SU-DHL-6 (cell line): ENCODE results near the gene STARD9.

ENCODE experiments used
- EZH2phosphoT487 ChIP-seq: fragments of 200-600 bp; sonication (generic), shearing (Covaris generic); conservative IDR thresholded peaks from 2 replicates; pipeline ENCODE4 v1.6.1; 2018; ENCODE audit warnings: mild to moderate bottlenecking, antibody characterized with exemption, low read length, moderate library complexity, mixed read lengths
- TF ChIP-seq, protein P1 (sequence below): fragments of 200-600 bp; sonication (generic); IDR thresholded peaks from one replicate; pipeline ENCODE4 v1.5.1; 2017; ENCODE audit warnings: antibody characterized with exemption, mild to moderate bottlenecking, low read length, moderate library complexity; ENCODE audit not compliant: insufficient read depth, poor library complexity, severe bottlenecking

DNA sequence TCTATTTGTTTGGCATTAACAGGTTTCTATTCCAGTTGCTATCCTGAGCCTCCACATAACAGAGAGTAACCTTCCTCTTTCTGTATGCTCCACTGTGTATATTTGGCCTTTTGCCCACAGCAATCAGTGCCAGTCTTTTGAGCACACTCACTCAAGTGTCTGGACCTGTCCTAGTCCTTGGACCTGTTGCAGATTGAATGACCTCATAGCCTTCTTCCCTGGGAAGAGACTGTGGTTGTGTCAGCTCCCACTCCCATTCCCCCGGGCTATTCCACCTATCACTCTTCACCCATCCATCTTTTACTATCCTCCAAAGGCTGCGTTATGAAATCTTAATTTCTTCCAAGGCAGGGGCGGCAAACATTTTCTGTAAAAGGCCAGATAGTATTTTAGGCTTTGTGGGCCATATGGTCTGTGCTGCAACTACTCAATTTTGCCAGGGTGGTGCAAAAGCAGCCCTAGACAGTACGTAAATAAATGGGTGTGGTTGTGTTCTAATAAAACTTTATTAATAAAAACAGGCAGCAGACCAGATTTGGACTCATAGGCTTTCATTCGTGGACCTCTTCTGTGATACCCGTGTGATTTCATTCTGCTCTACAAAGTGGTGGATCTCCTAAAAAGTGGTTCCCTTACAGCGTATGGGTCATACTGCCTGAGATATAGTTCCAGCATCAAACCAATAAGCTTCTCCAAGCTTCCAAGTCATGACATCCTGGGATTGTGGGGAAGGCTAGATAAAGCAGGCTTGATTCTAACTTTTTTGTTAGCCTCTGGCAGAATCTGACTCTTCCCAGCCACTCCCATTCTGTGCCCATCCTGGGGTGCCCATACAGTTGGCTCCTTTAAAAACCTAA is 104.1 kb downstream of the STARD9 start:
- TF ChIP-seq, protein P1, sequence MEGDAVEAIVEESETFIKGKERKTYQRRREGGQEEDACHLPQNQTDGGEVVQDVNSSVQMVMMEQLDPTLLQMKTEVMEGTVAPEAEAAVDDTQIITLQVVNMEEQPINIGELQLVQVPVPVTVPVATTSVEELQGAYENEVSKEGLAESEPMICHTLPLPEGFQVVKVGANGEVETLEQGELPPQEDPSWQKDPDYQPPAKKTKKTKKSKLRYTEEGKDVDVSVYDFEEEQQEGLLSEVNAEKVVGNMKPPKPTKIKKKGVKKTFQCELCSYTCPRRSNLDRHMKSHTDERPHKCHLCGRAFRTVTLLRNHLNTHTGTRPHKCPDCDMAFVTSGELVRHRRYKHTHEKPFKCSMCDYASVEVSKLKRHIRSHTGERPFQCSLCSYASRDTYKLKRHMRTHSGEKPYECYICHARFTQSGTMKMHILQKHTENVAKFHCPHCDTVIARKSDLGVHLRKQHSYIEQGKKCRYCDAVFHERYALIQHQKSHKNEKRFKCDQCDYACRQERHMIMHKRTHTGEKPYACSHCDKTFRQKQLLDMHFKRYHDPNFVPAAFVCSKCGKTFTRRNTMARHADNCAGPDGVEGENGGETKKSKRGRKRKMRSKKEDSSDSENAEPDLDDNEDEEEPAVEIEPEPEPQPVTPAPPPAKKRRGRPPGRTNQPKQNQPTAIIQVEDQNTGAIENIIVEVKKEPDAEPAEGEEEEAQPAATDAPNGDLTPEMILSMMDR: no peak
- no peak for TF ChIP-seq EZH2phosphoT487
